ENCODE measurements around the gene CLIP2.

CLIP2 gene

GRCh38 chr7:74272305-74273038, 16.7 kb upstream of the CLIP2 start:
- no peak for DNase-seq

DNA sequence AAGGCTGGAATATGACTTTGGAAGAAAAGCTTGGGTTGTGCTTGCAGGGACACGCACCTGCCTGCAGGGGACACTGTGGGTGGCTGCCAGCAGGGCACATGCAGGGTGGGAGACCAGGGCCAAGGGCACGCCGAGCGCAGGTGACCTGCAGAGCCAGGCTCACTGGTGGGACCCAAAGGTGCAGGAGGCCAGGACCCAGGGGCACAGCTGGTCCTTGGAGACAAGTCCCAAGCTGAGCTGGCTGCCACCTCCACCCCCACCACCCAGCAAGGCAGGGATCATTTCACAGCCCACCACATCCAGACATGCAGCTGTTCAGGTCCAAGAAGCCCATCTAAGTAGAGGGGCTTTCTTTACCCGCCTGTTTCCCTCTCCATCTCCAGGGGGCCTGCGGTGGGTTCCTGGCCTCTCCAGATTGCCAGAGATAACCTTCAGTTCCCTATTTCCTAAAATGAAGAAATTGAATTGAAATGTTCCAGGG, 13.8 kb upstream of the CLIP2 start:
- DNase-seq: no peak

GRCh38 chr7:74277636-74278035, 11.6 kb upstream of the CLIP2 start:
- no peak for DNase-seq

GRCh38 chr7:74280985-74281384, 8.2 kb upstream of the CLIP2 start:
- DNase-seq: no peak

- no peak for DNase-seq
Measured at GRCh38 chr7:74282748-74283459, 6.3 kb upstream of the CLIP2 start.

GRCh38 chr7:74283858-74284447, 5.3 kb upstream of the CLIP2 start:
- no peak for DNase-seq

DNA sequence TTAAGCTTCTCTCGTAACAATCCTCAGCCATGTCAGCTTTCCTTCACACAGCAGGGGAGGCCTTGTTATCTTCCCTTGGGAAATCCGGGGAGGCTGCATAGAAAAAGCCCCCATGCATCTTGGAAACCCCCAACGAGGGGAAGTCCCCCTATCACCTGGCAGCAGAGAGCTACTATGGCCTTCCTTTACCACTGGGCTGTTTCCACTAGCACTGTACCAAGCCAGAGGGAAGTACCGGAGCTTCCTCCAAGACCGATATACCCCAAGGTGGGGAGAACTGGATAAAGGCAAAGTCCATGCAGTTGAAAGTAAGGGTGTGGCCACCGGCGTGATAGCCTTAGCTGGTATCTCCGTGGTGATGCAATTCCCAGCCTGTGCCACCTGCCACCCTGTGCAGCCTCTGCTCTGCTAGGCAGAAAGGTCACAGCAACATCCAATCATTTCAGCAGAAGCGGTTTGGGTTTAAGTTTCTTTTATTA, 4.4 kb upstream of the CLIP2 start:
- no peak for DNase-seq

- no peak for DNase-seq
Measured at GRCh38 chr7:74286131-74286530, 3.1 kb upstream of the CLIP2 start.

- DNase-seq: no peak
Measured at GRCh38 chr7:74287303-74288033, 1.7 kb upstream of the CLIP2 start.

- no peak for DNase-seq
Measured at GRCh38 chr7:74288034-74288881, 949 bp upstream of the CLIP2 start.

GRCh38 chr7:74289659-74290552, 699 bp downstream of the CLIP2 start:
- peak; percentile 49 for DNase-seq

GRCh38 chr7:74290553-74290950, 1.3 kb downstream of the CLIP2 start:
- DNase-seq: no peak

DNA sequence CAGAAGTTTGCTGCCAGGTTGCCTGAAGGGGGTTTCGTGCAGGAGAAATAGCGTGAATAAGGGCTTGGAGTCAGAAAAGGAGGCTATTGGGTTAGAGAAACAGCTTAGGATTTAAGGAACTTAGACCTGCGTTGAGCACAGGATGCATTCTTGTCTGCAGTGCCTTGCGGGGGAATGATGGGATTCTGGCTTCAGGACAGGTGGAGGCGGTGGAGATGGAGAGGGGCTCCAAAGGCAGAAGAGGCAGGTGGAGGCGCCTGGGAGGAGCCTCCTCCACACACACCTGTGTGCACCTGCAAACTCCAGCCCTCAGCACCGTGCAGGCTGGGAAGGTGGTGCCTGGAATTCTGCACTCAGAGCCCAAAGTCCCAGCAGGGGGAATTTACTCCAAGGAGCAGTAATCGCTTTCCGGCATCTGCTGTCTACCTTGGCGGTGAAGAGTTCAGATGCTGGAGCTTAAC, 1.8 kb downstream of the CLIP2 start:
- DNase-seq: no peak

GRCh38 chr7:74291535-74291934, 2.3 kb downstream of the CLIP2 start:
- DNase-seq: no peak

DNA sequence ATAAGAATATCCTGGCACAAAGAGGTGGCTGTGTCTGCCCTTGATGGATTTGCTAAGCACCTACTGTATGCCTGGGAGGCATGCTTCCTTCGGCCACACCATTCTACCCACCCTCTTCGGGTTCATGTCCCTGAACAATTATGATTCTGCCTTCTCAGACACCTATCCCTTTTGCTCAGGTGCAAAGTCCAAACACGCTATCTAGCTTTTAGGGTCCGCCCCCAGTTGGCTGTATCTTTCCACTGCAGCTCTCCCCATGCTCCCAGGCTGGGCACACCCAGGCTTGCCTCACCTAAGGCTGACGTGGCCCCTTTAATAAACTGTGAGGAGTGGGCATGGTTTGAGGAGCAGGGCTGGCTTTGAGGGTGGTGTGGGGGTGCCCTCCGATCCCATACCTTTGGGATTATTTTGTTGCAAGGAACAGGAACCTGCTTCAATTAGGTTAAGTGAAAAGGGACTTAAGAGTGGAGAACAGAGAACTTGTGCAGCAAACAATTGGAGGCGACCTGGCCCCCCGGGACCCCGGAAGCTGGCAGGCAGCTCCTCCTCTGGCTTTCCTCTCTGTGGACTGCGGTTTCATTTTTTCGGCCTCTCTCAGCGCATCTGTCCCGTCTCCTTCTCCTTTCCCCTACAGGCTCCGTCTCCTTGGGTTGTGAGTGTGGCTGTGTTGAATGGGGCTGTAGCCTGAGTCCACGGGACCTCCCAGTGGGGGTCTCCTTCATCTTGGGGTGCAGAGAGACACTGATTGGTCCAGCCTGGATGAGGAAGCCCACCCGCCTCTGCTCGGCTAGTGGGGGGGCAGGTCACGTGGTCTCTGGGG, 3.8 kb downstream of the CLIP2 start:
- DNase-seq: no peak

DNA sequence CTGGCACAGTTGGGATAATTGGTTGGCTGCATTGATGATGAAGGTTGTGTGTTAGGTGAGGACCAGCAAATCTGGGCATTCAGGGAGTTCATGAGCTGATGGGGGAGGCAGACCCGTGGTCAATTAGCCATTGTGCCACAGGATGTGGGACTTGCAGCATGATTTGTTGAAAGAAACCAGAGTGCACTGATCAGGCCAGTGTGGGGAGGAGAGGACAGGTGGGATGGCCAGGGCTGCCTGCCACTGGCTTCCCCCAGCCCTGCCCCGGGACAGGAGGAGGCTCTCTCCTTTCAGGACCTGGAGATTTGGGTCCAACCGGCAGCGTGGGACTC, 4.3 kb downstream of the CLIP2 start:
- DNase-seq: no peak

DNA sequence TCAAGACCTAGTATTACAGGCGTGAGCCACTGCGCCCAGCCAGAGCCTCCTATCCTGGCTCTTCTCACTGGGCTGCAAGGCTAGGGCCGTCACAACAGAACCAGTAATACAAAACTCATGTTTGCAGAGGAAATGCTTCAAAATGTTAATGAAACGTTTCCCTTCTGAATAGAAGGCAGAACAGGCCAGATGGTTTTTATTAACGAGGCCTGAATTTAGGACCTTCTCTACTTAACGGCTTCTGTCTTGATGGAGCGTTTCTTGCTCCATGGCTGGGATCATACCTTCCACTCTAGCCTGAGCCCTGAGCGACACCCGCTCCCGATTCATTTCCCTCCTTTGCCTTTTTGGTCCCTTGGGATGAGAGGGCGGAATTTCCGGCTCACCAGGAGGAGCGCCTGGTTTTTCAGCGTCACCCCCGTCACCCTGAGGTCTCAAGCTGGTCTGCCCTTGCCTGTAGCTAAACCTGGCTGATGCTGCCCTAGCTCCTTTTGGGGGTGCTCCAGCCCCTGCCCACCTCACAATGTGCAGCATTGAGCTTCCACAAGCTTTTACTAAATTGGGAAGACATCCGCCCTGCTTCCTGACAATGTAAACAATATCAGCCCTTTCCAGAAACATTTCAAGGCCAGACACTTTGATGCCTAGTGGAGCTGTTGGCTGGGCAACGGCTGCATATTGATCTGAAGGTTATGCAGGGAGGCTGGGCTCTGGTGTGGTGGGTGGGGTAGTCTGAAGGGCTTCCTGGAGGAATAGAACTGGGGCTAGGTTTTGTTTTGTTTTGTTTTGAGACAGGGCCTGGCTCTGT, 5.2 kb downstream of the CLIP2 start:
- DNase-seq: no peak

DNA sequence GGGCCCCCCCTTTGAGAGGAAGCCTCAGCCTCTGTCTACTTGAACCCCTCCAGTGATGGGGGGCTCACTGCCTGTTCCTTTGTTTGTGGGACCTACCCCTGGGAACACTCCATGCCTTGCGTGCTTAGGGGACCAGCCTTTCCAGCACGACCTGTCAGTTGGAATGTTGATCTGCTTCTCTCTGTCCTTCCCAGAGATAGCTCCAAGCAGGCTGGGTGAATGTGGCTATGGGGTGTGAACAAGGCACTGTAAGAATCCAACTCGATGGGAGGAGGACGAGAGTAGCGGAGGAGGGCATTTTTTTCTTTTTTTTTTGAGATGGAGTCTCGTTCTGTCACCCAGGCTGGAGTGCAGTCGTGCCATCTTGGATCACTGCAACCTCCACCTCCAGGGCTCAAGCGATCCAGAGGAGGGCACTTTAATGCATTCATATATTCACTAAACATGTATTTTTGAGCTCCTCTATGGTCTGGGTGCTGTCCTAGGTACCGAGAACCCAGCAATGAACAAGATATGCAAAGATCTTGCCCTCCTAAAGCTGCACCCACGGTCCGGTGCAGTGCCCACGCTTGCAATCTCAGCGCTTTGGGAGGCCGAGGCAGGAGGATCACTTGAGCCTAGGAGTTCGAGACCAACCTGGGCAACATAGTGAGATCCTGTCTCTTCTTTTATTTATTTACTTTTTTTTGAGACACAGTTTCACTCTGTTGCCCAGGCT, 8.5 kb downstream of the CLIP2 start:
- DNase-seq: no peak

- DNase-seq: no peak
Measured at GRCh38 chr7:74299401-74299800, 10.2 kb downstream of the CLIP2 start.

All from activated CD4-positive, CD25-positive, alpha-beta regulatory T cell treated with anti-CD3 and anti-CD28 coated beads, Interleukin-2, amount 50 U/mL, for 72 hours (primary cell).